MCF 10A (cell line): ENCODE data around the gene CRYGN. TPM values are rescaled to one million over a fixed set of nuclear protein-coding genes. Genes with fewer than 3 reads are reported as not detected.

ENCODE experiments used
- BruUV-seq: library from RNA; stranded (reverse); fragments of 400-500 nt; replicated peaks from 2 replicates; lab custom pipeline; 2021; lab: Mats Ljungman, UMichigan
- CTCF ChIA-PET: fragments of 300-600 bp; sonication (Branson Sonifier 250); formaldehyde crosslinking; extraction: SDS; loops from one replicate; lab custom pipeline; 2021; ENCODE audit warnings: antibody characterized with exemption, inconsistent platforms; lab: Yijun Ruan, JAX
- POLR2A ChIA-PET: fragments of 300-600, 350-650 bp; sonication (Branson Sonifier 250); formaldehyde crosslinking; extraction: SDS; loops from one replicate; lab custom pipeline; 2020; ENCODE audit warnings: antibody characterized with exemption, inconsistent platforms; lab: Yijun Ruan, JAX
- DNase-seq: peaks from one replicate; pipeline ENCODE4 v3.0.0-alpha.2; 2018; ENCODE audit not compliant: unreplicated experiment
- H3K27ac Mint-ChIP-seq: one replicate; pipeline ENCODE4 v1.8.0; 2022; ENCODE audit warnings: mild to moderate bottlenecking, low read depth, mixed read lengths; ENCODE audit not compliant: unreplicated experiment
- H3K27me3 Mint-ChIP-seq: one replicate; pipeline ENCODE4 v1.8.0; 2022; ENCODE audit warnings: mixed read lengths; ENCODE audit not compliant: insufficient read depth, unreplicated experiment
- H3K36me3 Mint-ChIP-seq: one replicate; pipeline ENCODE4 v1.8.0; 2022; ENCODE audit warnings: mild to moderate bottlenecking, moderate library complexity, mixed read lengths; ENCODE audit not compliant: insufficient read depth, unreplicated experiment
- H3K4me1 Mint-ChIP-seq: one replicate; pipeline ENCODE4 v1.8.0; 2022; ENCODE audit warnings: mixed read lengths; ENCODE audit not compliant: insufficient read depth, unreplicated experiment
- H3K4me3 Mint-ChIP-seq: one replicate; pipeline ENCODE4 v1.8.0; 2022; ENCODE audit warnings: mild to moderate bottlenecking, moderate library complexity, mixed read lengths; ENCODE audit not compliant: unreplicated experiment
- H3K9me3 Mint-ChIP-seq: one replicate; pipeline ENCODE4 v1.8.0; 2022; ENCODE audit warnings: mixed read lengths; ENCODE audit not compliant: unreplicated experiment
- CTCF ChIP-seq: fragments of 200-600 bp; IDR thresholded peaks from one replicate; pipeline ENCODE4 v1.8.0; 2022; ENCODE audit warnings: antibody characterized with exemption, mild to moderate bottlenecking; ENCODE audit not compliant: unreplicated experiment
- intact Hi-C: fragments of 100-400 bp; cut with micrococcal nuclease; formaldehyde crosslinking; loops from 2 replicates; pipeline ENCODE4 v1.14.1; 2022
- total RNA-seq: library from RNA; stranded (reverse); gene quantifications from 2 replicates; pipeline ENCODE4 v1.2.3, GENCODE V29; 2022

Gene CRYGN
- total RNA-seq, 1 experiment from 2014 or later, result not detected

- ChIA-PET CTCF (no interaction called here), POLR2A (no interaction called here)
- no TSS peak for BruUV-seq
- H3K4me1 Mint-ChIP-seq, result peaks cover 6% of the 10 kb centered on the region
- DNase-seq, result no peak
- H3K27ac Mint-ChIP-seq, result no peak overlapping the region
- intact Hi-C loops, result no loop called here
- H3K9me3 Mint-ChIP-seq, result no peaks in the 10 kb centered on the region
- no peak for TF ChIP-seq CTCF
- no peaks in the 10 kb centered on the region for H3K36me3 Mint-ChIP-seq
- H3K4me3 Mint-ChIP-seq, result no peak overlapping the region
- peaks cover 41% of the 10 kb centered on the region for H3K27me3 Mint-ChIP-seq
These were observed 27.6 kb downstream of the CRYGN start for GRCh38 chr7:151412318-151412717.

GRCh38 chr7:151411551-151411950, 28.4 kb downstream of the CRYGN start:
- Mint-ChIP-seq H3K4me1 (peaks cover 6% of the 10 kb centered on the region), H3K27me3 (peaks cover 41% of the 10 kb centered on the region), H3K27ac (no peak overlapping the region), H3K36me3 (no peaks in the 10 kb centered on the region), H3K4me3 (no peak overlapping the region), H3K9me3 (no peaks in the 10 kb centered on the region)
- TF ChIP-seq CTCF, result no peak
- POLR2A ChIA-PET, result no interaction called here
- no TSS peak for BruUV-seq
- intact Hi-C loops, result no loop called here
- no peak for DNase-seq
- CTCF ChIA-PET, result no interaction called here

- ChIA-PET POLR2A (interaction anchor here (0.7 kb wide), 1 partner anchor 10 kb away, joined by 3 read pairs; no protein-coding TSS in a partner anchor), CTCF (no interaction called here)
- Mint-ChIP-seq H3K27ac (no peak overlapping the region), H3K4me3 (no peak overlapping the region), H3K36me3 (no peaks in the 10 kb centered on the region), H3K27me3 (peaks cover 41% of the 10 kb centered on the region), H3K9me3 (no peaks in the 10 kb centered on the region), H3K4me1 (peaks cover 4% of the 10 kb centered on the region)
- TF ChIP-seq CTCF, result no peak
- no peak for DNase-seq
- no TSS peak for BruUV-seq
- intact Hi-C loops, result no loop called here
These were observed 29.2 kb downstream of the CRYGN start for GRCh38 chr7:151410405-151411390.

- intact Hi-C loops, result no loop called here
- ChIA-PET POLR2A (interaction anchor here (0.7 kb wide), 1 partner anchor 11 kb away, joined by 3 read pairs; no protein-coding TSS in a partner anchor), CTCF (no interaction called here)
- DNase-seq, result no peak
- Mint-ChIP-seq H3K4me1 (no peaks in the 10 kb centered on the region), H3K27ac (peak within 1 kb of the TSS; percentile 39), H3K9me3 (no peaks in the 10 kb centered on the region), H3K27me3 (peaks cover 41% of the 10 kb centered on the region), H3K4me3 (no peak within 1 kb of the TSS), H3K36me3 (no peaks in the 10 kb centered on the region)
- no peak for TF ChIP-seq CTCF
- BruUV-seq, result no TSS peak
These were observed 30.1 kb downstream of the CRYGN start, which contains the start of gene WDR86 for GRCh38 chr7:151409667-151410404. TSS of gene WDR86 (minus strand) at chr7:151410038. CDS start at chr7:151409589, 449 bp downstream.
